GM21528 (cell line): ENCODE measurements around the gene MAP1LC3C.
"Not testable (repeated sequence)": the region's sequence is repeated elsewhere in the genome, so short reads cannot be mapped to it uniquely, and the experiment has no call there.

ENCODE experiments used
- ATAC-seq: cut with Tn5 transposase; IDR thresholded peaks from one replicate; pipeline ENCODE4 v1.9.1; 2021; ENCODE audit warnings: mild to moderate bottlenecking, moderate library complexity; ENCODE audit not compliant: unreplicated experiment, low FRiP score

MAP1LC3C gene

GRCh38 chr1:241994171-241994570 lies 4.7 kb downstream of the MAP1LC3C start:
- ATAC-seq = no peak

- ATAC-seq = no peak
These were observed 6.2 kb downstream of the MAP1LC3C start for GRCh38 chr1:241992734-241993133.

- no peak for ATAC-seq
These were observed 8.9 kb downstream of the MAP1LC3C start for GRCh38 chr1:241990040-241990439.

- not testable (repeated sequence) for ATAC-seq
These were observed 10.4 kb downstream of the MAP1LC3C start for GRCh38 chr1:241988389-241988930.

- no peak for ATAC-seq
These were observed 13.1 kb downstream of the MAP1LC3C start for GRCh38 chr1:241985787-241986186.

GRCh38 chr1:241979926-241980325 lies 19.0 kb downstream of the MAP1LC3C start:
- no peak for ATAC-seq

- no peak for ATAC-seq
These were observed 19.8 kb downstream of the MAP1LC3C start for GRCh38 chr1:241979071-241979470.

GRCh38 chr1:241976229-241976628 lies 22.7 kb downstream of the MAP1LC3C start:
- ATAC-seq = no peak

- no peak for ATAC-seq
These were observed 26.1 kb downstream of the MAP1LC3C start for GRCh38 chr1:241972703-241973369.

- ATAC-seq = no peak
These were observed 30.3 kb downstream of the MAP1LC3C start for GRCh38 chr1:241968611-241969010.

GRCh38 chr1:241964550-241965282 lies 34.2 kb downstream of the MAP1LC3C start:
- ATAC-seq = no peak

GRCh38 chr1:241963722-241964121 lies 35.2 kb downstream of the MAP1LC3C start:
- no peak for ATAC-seq

GRCh38 chr1:241962153-241962552 lies 36.7 kb downstream of the MAP1LC3C start:
- no peak for ATAC-seq

GRCh38 chr1:241957692-241958494 lies 41.0 kb downstream of the MAP1LC3C start, which contains the start of gene BECN2:
BECN2 (plus strand) TSS chr1:241957767; CDS start chr1:241957767, 0 bp downstream.
- no peak for ATAC-seq

GRCh38 chr1:241950390-241950789 lies 48.5 kb downstream of the MAP1LC3C start:
- ATAC-seq = no peak

GRCh38 chr1:241947354-241947753 lies 51.5 kb downstream of the MAP1LC3C start:
- ATAC-seq = no peak
